Keratinocyte (primary cell): ENCODE data around the gene CELF2. TPM values are rescaled to one million over a fixed set of nuclear protein-coding genes. Genes with fewer than 3 reads are reported as not detected.

Source experiments
- DNase-seq: peaks from one replicate; pipeline ENCODE4 v3.0.0-alpha.2; 2011; ENCODE audit warnings: low read depth, missing footprints, low spot score
- FAIRE-seq: peaks from 2 replicates; lab custom pipeline; 2011; peaks lifted over from hg19 to GRCh38; lab: Jason Lieb, UNC
- H2AFZ ChIP-seq: 2 replicates; pipeline ENCODE4 v1.6.0; 2012; ENCODE audit warnings: low read length, control low read depth, inconsistent platforms; ENCODE audit not compliant: control insufficient read depth
- H3K27ac ChIP-seq: 2 replicates; pipeline ENCODE4 v1.5.1; 2011; ENCODE audit warnings: low read length; ENCODE audit not compliant: control insufficient read depth, insufficient read depth
- H3K27me3 ChIP-seq: 3 replicates; pipeline ENCODE4 v1.6.0; 2011; ENCODE audit warnings: low read length; ENCODE audit not compliant: control insufficient read depth, insufficient read depth; ENCODE audit errors: extremely low read depth
- H3K36me3 ChIP-seq, 2 experiments: 2 replicates in 1 of 2; 3 replicates in 1 of 2; pipeline ENCODE4 v1.5.1; 2011; ENCODE audit warnings: low read length in 2 of 2, mild to moderate bottlenecking in 1 of 2; ENCODE audit not compliant: control insufficient read depth in 2 of 2, insufficient read depth in 2 of 2; ENCODE audit errors: extremely low read depth in 1 of 2
- H3K4me1 ChIP-seq: 3 replicates; pipeline ENCODE4 v1.5.1; 2011; ENCODE audit warnings: low read length; ENCODE audit not compliant: control insufficient read depth, insufficient read depth; ENCODE audit errors: extremely low read depth
- H3K4me2 ChIP-seq: 3 replicates; pipeline ENCODE4 v1.6.0; 2011; ENCODE audit warnings: low read depth, low read length; ENCODE audit not compliant: control insufficient read depth, insufficient read depth; ENCODE audit errors: extremely low read depth
- H3K4me3 ChIP-seq, 3 experiments: fragments of 200-600 bp in 1 of 3; sonication (generic) in 1 of 3; 2 replicates in 2 of 3; 3 replicates in 1 of 3; pipeline ENCODE4 v1.5.1; 2011 to 2016; ENCODE audit warnings: low read length in 3 of 3, mild to moderate bottlenecking in 3 of 3, control low read depth in 2 of 3, inconsistent platforms in 1 of 3, low read depth in 1 of 3, mixed read lengths in 1 of 3, mixed run types in 1 of 3, moderate library complexity in 1 of 3; ENCODE audit not compliant: control insufficient read depth in 2 of 3, insufficient read depth in 2 of 3; ENCODE audit errors: extremely low read depth in 1 of 3
- H3K79me2 ChIP-seq: 2 replicates; pipeline ENCODE4 v1.6.0; 2012; ENCODE audit warnings: low read length; ENCODE audit not compliant: control insufficient read depth, insufficient read depth
- H3K9ac ChIP-seq: 3 replicates; pipeline ENCODE4 v1.6.0; 2011; ENCODE audit warnings: low read length; ENCODE audit not compliant: control insufficient read depth, insufficient read depth; ENCODE audit errors: extremely low read depth
- H3K9me1 ChIP-seq: 3 replicates; pipeline ENCODE4 v1.6.0; 2011; ENCODE audit warnings: low read length; ENCODE audit not compliant: control insufficient read depth, insufficient read depth; ENCODE audit errors: extremely low read depth
- H3K9me3 ChIP-seq: 2 replicates; pipeline ENCODE4 v1.5.1; 2012; ENCODE audit warnings: low read depth, low read length; ENCODE audit not compliant: control insufficient read depth
- H4K20me1 ChIP-seq: 3 replicates; pipeline ENCODE4 v1.6.0; 2011; ENCODE audit warnings: low read length; ENCODE audit not compliant: control insufficient read depth, insufficient read depth; ENCODE audit errors: extremely low read depth
- CTCF ChIP-seq, 3 experiments: IDR thresholded peaks in 1 of 3; conservative IDR thresholded peaks in 1 of 3; optimal IDR thresholded peaks in 1 of 3; 2 replicates in 2 of 3; 3 replicates in 1 of 3; pipeline versions ENCODE3 to v1.5.1; 2011; ENCODE audit warnings: low read length in 3 of 3, mild to moderate bottlenecking in 3 of 3, moderate library complexity in 2 of 3, control low read depth in 1 of 3, inconsistent platforms in 1 of 3; ENCODE audit not compliant: insufficient read depth in 2 of 3; ENCODE audit errors: extremely low read depth in 1 of 3
- EZH2 ChIP-seq: IDR thresholded peaks from one replicate; pipeline ENCODE4 v1.6.1; 2012; ENCODE audit warnings: inconsistent platforms, mild to moderate bottlenecking, low read length, moderate library complexity
- dilution Hi-C: fragments of 300-500 bp; cut with MboI; formaldehyde crosslinking; loops from one replicate; pipeline ENCODE4 v1.7.0; 2020; ENCODE audit warnings: low sequenced_read_pairs; ENCODE audit not compliant: extremely low pct_ligation_motif_present
- polyA plus RNA-seq, 5 experiments: library from polyadenylated mRNA; depleted of rRNA in 3 of 5; stranded (reverse) in 3 of 5; stranded (forward) in 1 of 5; unstranded in 1 of 5; fragments of >200 nt; gene quantifications; 1 replicate in 1 of 5; 2 replicates in 3 of 5; 3 replicates in 1 of 5; pipeline versions ENCODE4 v1.2.1 to v1.2.3, GENCODE V29; 2011 to 2012; ENCODE audit warnings: missing spikeins in 2 of 5, low read depth in 1 of 5, low replicate concordance in 1 of 5

The CELF2 gene
- polyA plus RNA-seq, 1 donor (not counting 4 experiments of a cell fraction or from before 2014, with no cell fraction given) = 9.8 TPM

DNA sequence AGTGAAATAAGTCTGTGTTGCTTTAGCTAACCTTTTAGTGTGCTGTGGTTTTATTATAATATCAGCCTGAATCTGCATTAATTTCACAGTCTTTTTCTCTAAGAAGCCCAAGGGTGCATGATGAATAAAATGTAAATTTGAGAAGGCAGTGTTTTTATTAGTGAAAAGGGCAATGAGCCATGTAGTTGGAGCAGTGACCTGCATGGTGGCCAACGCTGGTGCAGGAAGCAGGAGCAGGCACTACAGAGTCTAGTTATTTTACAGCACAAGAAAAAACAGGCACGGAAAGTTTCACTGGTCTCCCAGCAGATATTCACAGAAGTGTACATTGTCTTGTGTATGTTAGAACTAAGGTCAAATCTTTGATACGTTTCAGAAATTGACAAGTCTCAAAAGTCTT, 247.8 kb downstream of the CELF2 start:
- no peak for TF ChIP-seq EZH2
- no peak for TF ChIP-seq CTCF (optimal IDR thresholded peaks at IDR 0.05 in 1 of 3, IDR thresholded peaks at IDR 0.05 in 1 of 3, conservative IDR thresholded peaks at IDR 0.05 in 1 of 3; ENCODE audit: extremely low read depth in 1 of 3, insufficient read depth in 2 of 3, low read length in 3 of 3)
- Histone ChIP-seq H3K4me1 (no peaks in the 10 kb centered on the region), H4K20me1 (no peaks in the 10 kb centered on the region), H3K27me3 (no peaks in the 10 kb centered on the region), H3K9me1 (no peaks in the 10 kb centered on the region), H3K79me2 (no peaks in the 10 kb centered on the region), H3K4me3 (no peak overlapping the region), H3K36me3 (no peaks in the 10 kb centered on the region), H3K27ac (no peak overlapping the region), H3K9me3 (no peaks in the 10 kb centered on the region), H2AFZ (no peak overlapping the region), H3K4me2 (no peak overlapping the region), H3K9ac (no peak overlapping the region)
- dilution Hi-C loops = no loop called here
- DNase-seq (no peak), FAIRE-seq (no peak)

DNA sequence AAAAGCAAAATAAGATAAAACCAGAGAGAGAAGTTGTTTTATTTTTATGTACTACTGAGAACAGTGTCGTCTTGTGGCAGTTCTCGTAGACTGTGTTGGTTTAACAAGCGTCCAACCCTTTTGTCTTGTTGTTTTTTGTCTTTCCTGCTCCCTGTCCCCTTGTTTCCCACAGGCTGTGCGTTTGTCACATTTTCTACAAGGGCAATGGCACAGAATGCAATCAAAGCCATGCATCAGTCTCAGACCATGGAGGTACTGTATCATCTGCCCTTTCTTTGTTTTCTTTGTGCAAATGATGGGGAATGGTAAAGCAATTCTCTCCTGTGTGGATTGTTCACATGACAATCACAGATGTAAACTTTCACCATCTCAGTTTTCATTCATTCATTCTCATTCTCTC, 248.8 kb downstream of the CELF2 start:
- Histone ChIP-seq H3K9ac (no peak overlapping the region), H3K27me3 (no peaks in the 10 kb centered on the region), H3K9me1 (no peaks in the 10 kb centered on the region), H3K9me3 (no peaks in the 10 kb centered on the region), H3K27ac (no peak overlapping the region), H3K4me3 (no peak overlapping the region), H3K4me1 (no peaks in the 10 kb centered on the region), H3K79me2 (no peaks in the 10 kb centered on the region), H3K36me3 (no peaks in the 10 kb centered on the region), H4K20me1 (no peaks in the 10 kb centered on the region), H3K4me2 (no peak overlapping the region), H2AFZ (no peak overlapping the region)
- dilution Hi-C loops = no loop called here
- FAIRE-seq = no peak
- DNase-seq = no peak
- TF ChIP-seq CTCF (optimal IDR thresholded peaks at IDR 0.05 in 1 of 3, IDR thresholded peaks at IDR 0.05 in 1 of 3, conservative IDR thresholded peaks at IDR 0.05 in 1 of 3; ENCODE audit: extremely low read depth in 1 of 3, insufficient read depth in 2 of 3, low read length in 3 of 3) = no peak
- TF ChIP-seq EZH2 = no peak
